ENCODE measurements around the gene RELA. TPM values are rescaled to one million over a fixed set of nuclear protein-coding genes. Genes with fewer than 3 reads are reported as not detected.
"Not testable (repeated sequence)": the region's sequence is repeated elsewhere in the genome, so short reads cannot be mapped to it uniquely, and the experiment has no call there.

Gene RELA
- total RNA-seq, 1 donor from 2014 or later = 68.9 TPM

DNA sequence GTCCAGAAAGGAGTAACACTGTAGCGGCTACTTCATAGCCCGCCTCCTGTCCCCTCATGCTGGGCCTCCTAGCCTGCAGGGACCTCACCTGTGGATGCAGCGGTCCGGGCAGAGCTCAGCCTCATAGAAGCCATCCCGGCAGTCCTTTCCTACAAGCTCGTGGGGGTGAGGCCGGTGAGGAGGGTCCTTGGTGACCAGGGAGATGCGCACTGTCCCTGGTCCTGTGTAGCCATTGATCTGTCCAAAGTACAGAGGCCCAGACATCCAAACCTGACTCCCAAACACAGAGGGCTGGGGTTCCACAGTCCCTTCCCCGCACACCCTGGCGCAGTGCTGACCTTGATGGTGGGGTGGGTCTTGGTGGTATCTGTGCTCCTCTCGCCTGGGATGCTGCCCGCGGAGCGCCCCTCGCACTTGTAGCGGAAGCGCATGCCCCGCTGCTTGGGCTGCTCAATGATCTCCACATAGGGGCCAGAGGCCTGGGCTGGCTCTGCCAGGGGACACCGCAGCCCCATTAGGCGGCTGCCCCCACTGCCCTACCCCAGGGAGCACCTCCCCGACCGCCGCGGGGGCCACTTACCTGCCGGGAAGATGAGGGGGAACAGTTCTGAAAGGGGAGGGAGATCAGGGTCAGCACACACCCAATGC is 993 bp downstream of the RELA start:
- TF ChIP-seq, protein P1, sequence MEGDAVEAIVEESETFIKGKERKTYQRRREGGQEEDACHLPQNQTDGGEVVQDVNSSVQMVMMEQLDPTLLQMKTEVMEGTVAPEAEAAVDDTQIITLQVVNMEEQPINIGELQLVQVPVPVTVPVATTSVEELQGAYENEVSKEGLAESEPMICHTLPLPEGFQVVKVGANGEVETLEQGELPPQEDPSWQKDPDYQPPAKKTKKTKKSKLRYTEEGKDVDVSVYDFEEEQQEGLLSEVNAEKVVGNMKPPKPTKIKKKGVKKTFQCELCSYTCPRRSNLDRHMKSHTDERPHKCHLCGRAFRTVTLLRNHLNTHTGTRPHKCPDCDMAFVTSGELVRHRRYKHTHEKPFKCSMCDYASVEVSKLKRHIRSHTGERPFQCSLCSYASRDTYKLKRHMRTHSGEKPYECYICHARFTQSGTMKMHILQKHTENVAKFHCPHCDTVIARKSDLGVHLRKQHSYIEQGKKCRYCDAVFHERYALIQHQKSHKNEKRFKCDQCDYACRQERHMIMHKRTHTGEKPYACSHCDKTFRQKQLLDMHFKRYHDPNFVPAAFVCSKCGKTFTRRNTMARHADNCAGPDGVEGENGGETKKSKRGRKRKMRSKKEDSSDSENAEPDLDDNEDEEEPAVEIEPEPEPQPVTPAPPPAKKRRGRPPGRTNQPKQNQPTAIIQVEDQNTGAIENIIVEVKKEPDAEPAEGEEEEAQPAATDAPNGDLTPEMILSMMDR (IDR thresholded peaks at IDR 0.05; ENCODE audit: insufficient read depth, low read depth, low read length) = no peak
- TF ChIP-seq EZH2 (IDR thresholded peaks at IDR 0.05; ENCODE audit: insufficient read depth, low read length) = no peak
- no peaks in the 10 kb centered on the region for H3K27me3 Mint-ChIP-seq (ENCODE audit: low read depth, unreplicated experiment)
- peaks cover 8% of the 10 kb centered on the region for H3K4me1 Mint-ChIP-seq (ENCODE audit: low read depth, unreplicated experiment)
- no peak for FAIRE-seq
- Histone ChIP-seq H3K27ac (ENCODE audit: low read depth, low read length) (peak overlapping the region; percentile 94), H3K4me3 (ENCODE audit: insufficient read depth, low read depth, low read length) (peak overlapping the region; percentile 82), H3K4me1 (ENCODE audit: insufficient read depth, low read length) (peaks cover 17% of the 10 kb centered on the region), H3K9me3 (ENCODE audit: insufficient read depth, low read depth, low read length) (no peaks in the 10 kb centered on the region), H2AFZ (ENCODE audit: low read depth, low read length) (no peak overlapping the region), H3K9ac (ENCODE audit: low read length) (peak overlapping the region; percentile 95), H3K27me3 (ENCODE audit: insufficient read depth, low read length) (no peaks in the 10 kb centered on the region), H3K4me2 (ENCODE audit: low read length) (peak overlapping the region; percentile 91), H3K79me2 (ENCODE audit: insufficient read depth, low read length) (peaks cover 51% of the 10 kb centered on the region), H3K36me3 (ENCODE audit: insufficient read depth, low read length) (peaks cover 35% of the 10 kb centered on the region), H4K20me1 (ENCODE audit: insufficient read depth, low read length) (peaks cover 43% of the 10 kb centered on the region)
- H3K4me3 Mint-ChIP-seq (ENCODE audit: unreplicated experiment) = peak overlapping the region; percentile 91
- no peak for DNase-seq (ENCODE audit: low read depth)
- no peaks in the 10 kb centered on the region for H3K9me3 Mint-ChIP-seq (ENCODE audit: unreplicated experiment)
- peaks cover 25% of the 10 kb centered on the region for H3K36me3 Mint-ChIP-seq (ENCODE audit: low read depth, unreplicated experiment)
- H3K27ac Mint-ChIP-seq (ENCODE audit: unreplicated experiment) = no peak overlapping the region

DNA sequence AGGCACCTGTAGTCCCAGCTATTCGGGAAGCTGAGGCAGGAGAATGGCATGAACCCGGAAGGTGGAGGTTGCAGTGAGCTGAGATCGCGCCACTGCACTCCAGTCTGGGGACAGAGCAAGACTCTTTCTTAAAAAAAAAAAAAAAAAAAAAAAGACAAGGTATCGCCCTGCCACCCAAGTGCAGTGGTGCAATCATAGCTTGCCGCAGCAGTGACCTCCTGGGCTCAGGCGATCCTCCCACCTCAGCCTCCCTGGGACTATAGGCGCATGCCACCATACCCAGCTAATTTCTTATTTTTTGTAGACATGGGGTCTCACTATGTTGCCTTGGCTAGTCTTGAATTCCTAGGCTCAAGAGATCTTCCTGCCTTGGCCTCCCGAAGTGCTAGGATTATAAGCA is 1.8 kb downstream of the RELA start:
- Histone ChIP-seq H4K20me1 (ENCODE audit: insufficient read depth, low read length) (peaks cover 43% of the 10 kb centered on the region), H3K9ac (ENCODE audit: low read length) (peak overlapping the region; percentile 95), H3K36me3 (ENCODE audit: insufficient read depth, low read length) (peaks cover 36% of the 10 kb centered on the region), H3K4me2 (ENCODE audit: low read length) (peak overlapping the region; percentile 91), H3K79me2 (ENCODE audit: insufficient read depth, low read length) (peaks cover 51% of the 10 kb centered on the region), H3K4me1 (ENCODE audit: insufficient read depth, low read length) (peaks cover 17% of the 10 kb centered on the region)
- not testable (repeated sequence) for H3K4me3 ChIP-seq (ENCODE audit: insufficient read depth, low read depth, low read length); H3K9me3 Mint-ChIP-seq (ENCODE audit: unreplicated experiment); H3K27ac ChIP-seq (ENCODE audit: low read depth, low read length); H3K27me3 ChIP-seq (ENCODE audit: insufficient read depth, low read length); H3K9me3 ChIP-seq (ENCODE audit: insufficient read depth, low read depth, low read length); H3K4me1 Mint-ChIP-seq (ENCODE audit: low read depth, unreplicated experiment); DNase-seq (ENCODE audit: low read depth); H3K27me3 Mint-ChIP-seq (ENCODE audit: low read depth, unreplicated experiment); H2AFZ ChIP-seq (ENCODE audit: low read depth, low read length); FAIRE-seq
- H3K27ac Mint-ChIP-seq (ENCODE audit: unreplicated experiment) = peak overlapping the region; percentile 69
- peaks cover 27% of the 10 kb centered on the region for H3K36me3 Mint-ChIP-seq (ENCODE audit: low read depth, unreplicated experiment)
- H3K4me3 Mint-ChIP-seq (ENCODE audit: unreplicated experiment) = peak overlapping the region; percentile 91

DNA sequence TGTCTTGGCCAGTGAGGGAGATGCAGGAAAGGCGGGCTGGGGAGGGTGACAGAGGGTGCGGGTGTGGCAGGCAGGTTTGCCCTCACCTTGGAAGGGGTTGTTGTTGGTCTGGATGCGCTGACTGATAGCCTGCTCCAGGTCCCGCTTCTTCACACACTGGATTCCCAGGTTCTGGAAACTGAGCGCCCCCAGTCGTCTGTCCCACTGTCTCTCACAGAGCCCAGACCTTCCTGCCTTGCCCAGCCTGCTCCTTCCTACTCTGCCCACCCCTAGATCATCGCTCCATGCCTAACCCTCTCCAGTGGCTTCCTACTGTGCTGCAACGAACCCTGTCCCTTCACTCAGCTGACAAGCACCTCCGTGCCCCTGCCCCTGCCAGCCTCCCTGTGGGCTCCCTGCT is 2.7 kb downstream of the RELA start:
- no peaks in the 10 kb centered on the region for H3K27me3 ChIP-seq (ENCODE audit: insufficient read depth, low read length)
- peaks cover 8% of the 10 kb centered on the region for H3K4me1 Mint-ChIP-seq (ENCODE audit: low read depth, unreplicated experiment)
- peaks cover 43% of the 10 kb centered on the region for H4K20me1 ChIP-seq (ENCODE audit: insufficient read depth, low read length)
- no peaks in the 10 kb centered on the region for H3K27me3 Mint-ChIP-seq (ENCODE audit: low read depth, unreplicated experiment)
- peaks cover 51% of the 10 kb centered on the region for H3K79me2 ChIP-seq (ENCODE audit: insufficient read depth, low read length)
- H3K9me3 Mint-ChIP-seq (ENCODE audit: unreplicated experiment) = no peaks in the 10 kb centered on the region
- TF ChIP-seq, protein P1 (IDR thresholded peaks at IDR 0.05; ENCODE audit: insufficient read depth, low read depth, low read length) = no peak
- TF ChIP-seq EZH2 (IDR thresholded peaks at IDR 0.05; ENCODE audit: insufficient read depth, low read length) = no peak
- no peak overlapping the region for H3K4me3 ChIP-seq (ENCODE audit: insufficient read depth, low read depth, low read length)
- no peak overlapping the region for H2AFZ ChIP-seq (ENCODE audit: low read depth, low read length)
- no peak overlapping the region for H3K4me2 ChIP-seq (ENCODE audit: low read length)
- no peak overlapping the region for H3K4me3 Mint-ChIP-seq (ENCODE audit: unreplicated experiment)
- peaks cover 32% of the 10 kb centered on the region for H3K36me3 Mint-ChIP-seq (ENCODE audit: low read depth, unreplicated experiment)
- no peaks in the 10 kb centered on the region for H3K9me3 ChIP-seq (ENCODE audit: insufficient read depth, low read depth, low read length)
- H3K9ac ChIP-seq (ENCODE audit: low read length) = no peak overlapping the region
- H3K27ac Mint-ChIP-seq (ENCODE audit: unreplicated experiment) = no peak overlapping the region
- H3K4me1 ChIP-seq (ENCODE audit: insufficient read depth, low read length) = peaks cover 17% of the 10 kb centered on the region
- peaks cover 45% of the 10 kb centered on the region for H3K36me3 ChIP-seq (ENCODE audit: insufficient read depth, low read length)
- H3K27ac ChIP-seq (ENCODE audit: low read depth, low read length) = no peak overlapping the region
- FAIRE-seq (no peak), DNase-seq (ENCODE audit: low read depth) (no peak)
